GM12801 (cell line): ENCODE measurements around the gene LRFN4.

Experiments used
- TF ChIP-seq, protein P1 (sequence below): IDR thresholded peaks from one replicate; pipeline ENCODE4 v1.5.1; 2011; ENCODE audit warnings: control low read depth; ENCODE audit not compliant: insufficient read length; ENCODE audit errors: extremely low read depth

The LRFN4 gene

GRCh38 chr11:66857234-66857926 lies 516 bp downstream of the LRFN4 start:
- TF ChIP-seq, protein P1, sequence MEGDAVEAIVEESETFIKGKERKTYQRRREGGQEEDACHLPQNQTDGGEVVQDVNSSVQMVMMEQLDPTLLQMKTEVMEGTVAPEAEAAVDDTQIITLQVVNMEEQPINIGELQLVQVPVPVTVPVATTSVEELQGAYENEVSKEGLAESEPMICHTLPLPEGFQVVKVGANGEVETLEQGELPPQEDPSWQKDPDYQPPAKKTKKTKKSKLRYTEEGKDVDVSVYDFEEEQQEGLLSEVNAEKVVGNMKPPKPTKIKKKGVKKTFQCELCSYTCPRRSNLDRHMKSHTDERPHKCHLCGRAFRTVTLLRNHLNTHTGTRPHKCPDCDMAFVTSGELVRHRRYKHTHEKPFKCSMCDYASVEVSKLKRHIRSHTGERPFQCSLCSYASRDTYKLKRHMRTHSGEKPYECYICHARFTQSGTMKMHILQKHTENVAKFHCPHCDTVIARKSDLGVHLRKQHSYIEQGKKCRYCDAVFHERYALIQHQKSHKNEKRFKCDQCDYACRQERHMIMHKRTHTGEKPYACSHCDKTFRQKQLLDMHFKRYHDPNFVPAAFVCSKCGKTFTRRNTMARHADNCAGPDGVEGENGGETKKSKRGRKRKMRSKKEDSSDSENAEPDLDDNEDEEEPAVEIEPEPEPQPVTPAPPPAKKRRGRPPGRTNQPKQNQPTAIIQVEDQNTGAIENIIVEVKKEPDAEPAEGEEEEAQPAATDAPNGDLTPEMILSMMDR = no peak

GRCh38 chr11:66857927-66858185 lies 992 bp downstream of the LRFN4 start:
- TF ChIP-seq, protein P1 = no peak

DNA sequence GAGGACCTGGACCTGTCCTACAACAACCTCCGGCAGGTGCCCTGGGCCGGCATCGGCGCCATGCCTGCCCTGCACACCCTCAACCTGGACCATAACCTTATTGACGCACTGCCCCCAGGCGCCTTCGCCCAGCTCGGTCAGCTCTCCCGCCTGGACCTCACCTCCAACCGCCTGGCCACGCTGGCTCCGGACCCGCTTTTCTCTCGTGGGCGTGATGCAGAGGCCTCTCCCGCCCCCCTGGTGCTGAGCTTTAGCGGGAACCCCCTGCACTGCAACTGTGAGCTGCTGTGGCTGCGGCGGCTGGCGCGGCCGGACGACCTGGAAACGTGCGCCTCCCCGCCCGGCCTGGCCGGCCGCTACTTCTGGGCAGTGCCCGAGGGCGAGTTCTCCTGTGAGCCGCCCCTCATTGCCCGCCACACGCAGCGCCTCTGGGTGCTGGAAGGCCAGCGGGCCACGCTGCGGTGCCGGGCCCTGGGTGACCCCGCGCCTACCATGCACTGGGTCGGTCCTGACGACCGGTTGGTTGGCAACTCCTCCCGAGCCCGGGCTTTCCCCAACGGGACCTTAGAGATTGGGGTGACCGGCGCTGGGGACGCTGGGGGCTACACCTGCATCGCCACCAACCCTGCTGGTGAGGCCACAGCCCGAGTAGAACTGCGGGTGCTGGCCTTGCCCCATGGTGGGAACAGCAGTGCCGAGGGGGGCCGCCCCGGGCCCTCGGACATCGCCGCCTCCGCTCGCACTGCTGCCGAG lies 1.5 kb downstream of the LRFN4 start:
- TF ChIP-seq, protein P1 = no peak

DNA sequence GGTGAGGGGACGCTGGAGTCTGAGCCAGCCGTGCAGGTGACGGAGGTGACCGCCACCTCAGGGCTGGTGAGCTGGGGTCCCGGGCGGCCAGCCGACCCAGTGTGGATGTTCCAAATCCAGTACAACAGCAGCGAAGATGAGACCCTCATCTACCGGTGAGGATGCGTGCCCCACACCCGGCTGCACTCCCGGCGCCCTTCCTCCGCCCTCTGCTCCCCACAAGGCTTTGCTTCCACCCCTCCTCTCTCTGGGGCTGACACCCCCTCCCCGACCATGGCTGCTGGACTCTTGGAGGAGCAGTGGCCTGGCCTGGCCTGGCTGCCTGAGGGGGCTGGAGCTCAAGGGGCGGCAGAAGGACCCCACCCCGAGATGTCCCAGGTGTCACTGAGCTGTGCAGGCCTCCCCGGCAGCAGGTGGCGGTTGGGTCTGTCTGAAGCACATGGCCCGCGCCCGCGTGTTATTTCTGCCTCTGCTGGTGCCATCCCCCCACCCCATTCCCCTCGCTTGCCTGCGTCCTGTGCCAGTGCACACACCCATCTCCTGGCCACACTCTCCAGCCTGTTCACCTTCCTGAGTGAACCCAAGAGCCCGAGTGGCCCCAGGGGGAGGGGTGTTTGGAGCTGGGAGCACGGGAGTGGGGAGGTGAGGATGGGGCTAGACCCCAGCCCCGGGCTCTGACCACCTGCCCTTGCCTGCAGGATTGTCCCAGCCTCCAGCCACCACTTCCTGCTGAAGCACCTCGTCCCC lies 2.2 kb downstream of the LRFN4 start:
- TF ChIP-seq, protein P1 = no peak

DNA sequence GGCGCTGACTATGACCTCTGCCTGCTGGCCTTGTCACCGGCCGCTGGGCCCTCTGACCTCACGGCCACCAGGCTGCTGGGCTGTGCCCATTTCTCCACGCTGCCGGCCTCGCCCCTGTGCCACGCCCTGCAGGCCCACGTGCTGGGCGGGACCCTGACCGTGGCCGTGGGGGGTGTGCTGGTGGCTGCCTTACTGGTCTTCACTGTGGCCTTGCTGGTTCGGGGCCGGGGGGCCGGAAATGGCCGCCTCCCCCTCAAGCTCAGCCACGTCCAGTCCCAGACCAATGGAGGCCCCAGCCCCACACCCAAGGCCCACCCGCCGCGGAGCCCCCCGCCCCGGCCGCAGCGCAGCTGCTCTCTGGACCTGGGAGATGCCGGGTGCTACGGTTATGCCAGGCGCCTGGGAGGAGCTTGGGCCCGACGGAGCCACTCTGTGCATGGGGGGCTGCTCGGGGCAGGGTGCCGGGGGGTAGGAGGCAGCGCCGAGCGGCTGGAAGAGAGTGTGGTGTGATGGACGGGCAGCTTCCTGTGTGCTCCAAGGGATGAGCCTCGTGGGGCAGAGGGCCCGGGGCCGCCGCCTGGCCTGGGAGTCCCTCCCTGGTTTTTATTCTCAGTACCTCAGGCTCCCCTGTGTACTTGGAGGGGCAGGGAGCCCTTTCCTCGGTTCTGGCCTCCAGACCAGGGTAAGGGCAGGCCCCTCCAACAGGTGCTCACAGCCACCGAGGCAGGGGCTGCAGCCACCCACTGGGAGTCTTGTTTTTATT lies 3.0 kb downstream of the LRFN4 start:
- TF ChIP-seq, protein P1 = no peak

DNA sequence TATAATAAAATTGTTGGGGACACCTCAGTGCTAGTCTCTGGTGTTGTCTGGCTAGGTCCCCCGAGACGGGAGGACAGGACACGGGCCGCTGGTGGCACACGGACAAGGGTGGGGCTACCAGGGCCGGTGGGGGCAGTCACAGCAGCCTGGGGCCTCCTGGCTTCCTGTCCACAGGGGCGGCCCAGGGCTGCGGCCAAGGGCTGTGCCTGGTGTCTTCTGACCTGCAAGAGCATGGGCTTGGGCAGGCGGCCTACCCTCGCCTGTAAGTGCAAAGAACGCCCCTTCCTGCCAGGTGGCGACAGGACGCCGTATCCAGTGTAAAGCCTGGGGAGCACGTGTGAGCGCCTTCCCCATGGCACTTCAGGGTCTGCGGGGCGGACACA lies 3.6 kb downstream of the LRFN4 start:
- TF ChIP-seq, protein P1 = no peak

- TF ChIP-seq, protein P1 = no peak
These were observed 4.3 kb downstream of the LRFN4 start for GRCh38 chr11:66861038-66861773.
